Measurements from ENCODE around the gene C11orf91.
"Not testable (repeated sequence)": the region's sequence is repeated elsewhere in the genome, so short reads cannot be mapped to it uniquely, and the experiment has no call there.

Gene C11orf91

GRCh38 chr11:33700502-33701271 is at the start of gene C11orf91:
Gene C11orf91, minus strand, starts transcription at chr11:33700826. Its CDS starts 86 bp downstream, at chr11:33700740.
- DNase-seq (ENCODE audit: low read depth in 2 of 2): peak; percentile 84 to 94

- DNase-seq (ENCODE audit: low read depth in 2 of 2): no peak
These were observed 47.4 kb upstream of the C11orf91 start for GRCh38 chr11:33747979-33748378.

DNA sequence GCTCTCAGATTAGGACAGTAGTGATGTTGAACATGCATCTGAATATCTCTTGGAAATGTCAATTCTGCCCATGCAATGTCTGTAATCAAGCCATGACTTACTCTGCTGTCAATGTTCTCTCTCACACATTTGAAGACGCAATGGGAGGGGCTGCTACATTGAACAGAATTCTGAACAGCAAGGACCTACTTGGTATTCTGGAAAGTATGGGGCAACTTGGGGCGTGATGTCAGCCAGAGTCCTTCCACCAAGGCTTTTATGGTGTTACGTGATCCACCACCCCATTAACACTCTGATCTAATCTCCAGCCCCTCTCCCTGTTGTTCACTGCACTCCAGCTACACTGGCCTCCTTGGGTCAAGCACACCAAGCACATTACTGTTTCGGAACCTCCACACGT is 42.7 kb upstream of the C11orf91 start:
- no peak for DNase-seq (ENCODE audit: low read depth in 2 of 2)

DNA sequence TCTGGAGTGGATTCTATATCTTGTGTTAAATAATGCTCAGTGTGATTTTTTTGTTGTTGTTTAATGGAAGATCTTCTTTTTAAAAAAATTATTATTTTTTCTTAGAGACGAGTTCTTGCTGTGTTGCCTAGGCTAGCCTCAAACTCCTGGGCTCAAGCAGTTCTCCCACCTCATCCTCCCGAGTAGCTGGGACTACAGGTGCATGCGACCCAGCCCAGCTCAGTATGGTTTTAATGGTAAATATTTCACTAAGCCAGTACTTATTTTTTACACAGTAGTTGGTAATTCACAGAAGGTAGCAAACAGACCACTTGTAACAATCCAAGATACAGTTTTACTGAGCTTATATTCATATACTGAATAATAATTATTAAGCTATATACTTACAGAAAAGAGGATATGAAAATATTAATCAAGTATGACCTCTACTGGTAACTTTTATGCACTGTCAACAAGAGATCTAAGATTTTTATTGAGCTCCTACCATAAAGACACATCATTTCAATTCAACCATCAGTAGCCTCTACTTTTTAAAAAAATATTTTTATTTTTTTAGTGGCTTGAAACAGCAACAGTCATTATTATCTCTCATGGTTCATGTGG is 41.7 kb upstream of the C11orf91 start:
- no peak for DNase-seq (ENCODE audit: low read depth in 2 of 2)

DNA sequence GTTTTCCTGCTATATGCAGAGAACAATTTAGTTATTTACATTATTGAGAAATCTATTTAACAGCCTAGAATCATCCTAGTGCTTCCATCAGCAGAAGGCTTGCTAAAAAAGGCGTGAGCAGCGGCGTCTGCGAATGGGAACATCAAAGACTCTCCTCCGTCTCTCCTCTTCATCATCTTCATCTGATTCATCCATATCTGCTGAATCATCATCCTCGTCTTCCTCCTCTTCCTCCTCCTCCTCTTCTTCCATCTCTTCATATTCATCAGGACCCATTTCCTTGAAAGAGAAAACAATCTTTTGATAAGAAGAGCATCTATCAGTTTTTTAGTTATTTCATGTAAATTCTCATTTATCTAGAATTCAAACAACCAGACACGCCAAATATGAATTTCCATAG is 41.2 kb upstream of the C11orf91 start:
- DNase-seq (ENCODE audit: low read depth in 2 of 2): no peak

DNA sequence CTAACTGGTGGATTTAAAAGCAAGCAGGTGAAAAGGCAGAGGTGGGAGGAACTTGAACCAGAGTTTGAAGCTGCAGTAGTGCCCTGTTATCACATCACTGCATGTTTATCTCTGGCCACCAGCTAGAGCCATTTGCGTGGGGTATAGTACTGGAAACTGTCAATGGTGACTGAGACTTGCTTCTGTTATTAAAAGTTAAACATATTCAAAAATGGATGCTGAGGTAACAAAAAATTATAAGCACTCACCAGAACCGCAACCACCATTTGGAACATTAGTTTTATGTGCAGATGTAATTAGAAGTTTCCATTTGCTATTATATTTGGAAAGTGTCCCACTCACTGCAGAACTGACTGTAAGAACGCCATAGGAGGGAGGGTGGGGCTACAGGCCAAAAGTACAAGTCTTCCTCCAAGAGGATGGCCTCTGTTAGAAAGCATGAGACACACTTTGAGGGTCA is 36.8 kb upstream of the C11orf91 start:
- no peak for DNase-seq (ENCODE audit: low read depth in 2 of 2)

GRCh38 chr11:33736148-33736812 is 35.7 kb upstream of the C11orf91 start, which contains the start of gene CD59:
Gene CD59, minus strand, starts transcription at chr11:33736423. Its CDS starts 13,978 bp downstream, at chr11:33722445.
- peak; percentile 67 to 85 for DNase-seq (ENCODE audit: low read depth in 2 of 2)

GRCh38 chr11:33735271-33736147 is 34.9 kb upstream of the C11orf91 start:
- no peak for DNase-seq (ENCODE audit: low read depth in 2 of 2)

DNA sequence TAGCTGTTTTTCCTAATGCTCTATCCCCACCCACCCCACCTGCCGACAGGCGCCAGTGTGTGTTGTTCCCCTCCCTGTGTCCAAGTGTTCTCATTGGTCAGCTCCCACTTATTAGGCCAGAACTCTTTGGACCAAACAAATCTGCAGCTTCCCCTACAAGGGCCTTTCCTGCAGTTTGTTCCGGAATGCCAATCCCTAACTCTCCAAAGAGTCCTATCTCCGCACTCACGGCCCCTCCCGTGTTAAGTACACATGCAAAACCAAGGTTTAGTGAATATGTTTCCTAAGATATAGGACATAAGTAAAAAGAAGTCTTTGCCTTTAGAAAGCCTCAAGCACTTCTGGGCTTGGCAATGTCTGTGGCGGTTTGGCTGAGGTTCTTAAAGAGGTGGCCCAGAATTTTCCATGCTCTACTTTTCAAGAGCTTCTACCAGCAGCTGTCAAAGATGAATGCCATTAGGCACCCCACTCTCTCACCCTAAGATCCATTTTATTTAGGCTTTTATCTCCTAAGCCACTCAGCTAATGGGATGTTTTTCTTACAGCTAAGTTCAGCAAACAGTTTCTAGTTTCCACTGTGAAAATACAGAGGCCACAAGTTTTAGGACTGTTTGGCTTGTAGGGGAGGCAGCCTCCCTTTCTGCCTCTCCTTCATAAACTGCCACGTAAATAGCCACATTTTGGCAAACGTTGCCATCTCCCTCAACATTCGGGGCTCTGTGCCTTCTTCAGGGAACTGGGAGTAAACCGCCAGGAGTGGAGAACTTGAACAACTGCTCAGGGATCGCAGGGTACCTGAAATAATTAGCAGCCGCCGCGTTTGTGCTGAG is 34.0 kb upstream of the C11orf91 start:
- no peak for DNase-seq (ENCODE audit: low read depth in 2 of 2)

DNA sequence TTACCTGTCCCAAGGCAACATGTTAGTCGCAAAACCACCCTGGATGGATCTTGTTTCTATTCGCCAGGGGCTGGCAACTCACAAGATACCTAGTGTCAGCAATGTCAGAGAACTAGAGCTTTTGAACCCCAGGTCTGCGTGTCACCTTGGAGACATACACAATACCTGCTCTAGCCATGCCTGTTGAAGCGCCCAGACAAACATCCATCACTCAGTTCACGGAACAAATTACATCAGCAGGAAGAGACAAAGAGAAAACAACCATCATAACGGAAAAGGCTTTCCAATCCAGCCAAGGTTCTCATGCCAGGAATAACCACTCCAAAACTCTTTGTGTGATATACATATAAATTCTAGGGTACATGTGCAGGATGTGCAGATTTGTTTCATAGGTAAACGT is 33.4 kb upstream of the C11orf91 start:
- DNase-seq (ENCODE audit: low read depth in 2 of 2): no peak

- DNase-seq (ENCODE audit: low read depth in 2 of 2): no peak
These were observed 31.3 kb upstream of the C11orf91 start for GRCh38 chr11:33731723-33732531.

DNA sequence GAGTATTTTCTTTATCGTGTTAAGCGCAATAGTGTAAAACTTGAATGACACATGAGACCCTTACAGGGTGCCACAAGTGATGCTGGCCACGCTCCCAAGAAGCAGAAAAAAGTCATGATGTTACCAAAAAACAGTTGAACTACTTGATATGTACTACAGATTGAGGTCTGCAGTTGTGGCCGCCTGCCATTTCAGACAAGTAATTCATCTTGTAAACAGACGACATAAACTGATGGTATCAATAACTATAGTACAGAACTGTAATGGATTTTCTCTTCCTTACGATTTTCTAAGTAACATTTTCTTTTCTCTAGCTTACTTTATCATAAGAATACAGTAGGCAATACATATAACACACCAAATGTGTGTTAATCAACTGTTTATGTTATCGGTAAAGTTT is 30.1 kb upstream of the C11orf91 start:
- no peak for DNase-seq (ENCODE audit: low read depth in 2 of 2)

DNA sequence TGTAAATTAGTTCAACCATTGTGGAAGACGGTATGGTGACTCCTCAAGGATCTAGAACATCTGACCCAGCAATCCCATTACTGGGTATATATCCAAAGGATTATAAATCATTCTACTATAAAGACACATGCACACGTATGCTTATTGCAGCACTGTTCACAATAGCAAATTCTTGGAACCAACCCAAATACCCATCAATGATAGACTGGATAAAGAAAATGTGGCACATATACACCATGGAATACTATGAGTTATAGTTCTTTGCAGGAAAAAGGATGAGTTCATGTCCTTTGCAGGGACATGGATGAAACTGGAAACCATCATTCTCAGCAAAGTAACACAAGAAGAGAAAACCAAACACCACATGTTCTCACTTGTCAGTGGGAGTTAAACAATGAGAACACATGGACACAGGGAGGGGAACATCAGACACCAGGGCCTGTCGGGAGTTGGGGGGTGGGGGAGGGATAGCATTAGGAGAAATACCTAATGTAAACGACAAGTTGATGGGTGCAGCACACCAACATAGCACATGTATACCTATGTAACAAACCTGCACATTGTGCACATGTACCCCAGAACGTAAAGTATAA is 28.5 kb upstream of the C11orf91 start:
- DNase-seq (ENCODE audit: low read depth in 2 of 2): not testable (repeated sequence)

- not testable (repeated sequence) for DNase-seq (ENCODE audit: low read depth in 2 of 2)
These were observed 26.9 kb upstream of the C11orf91 start for GRCh38 chr11:33727539-33727938.

- DNase-seq (ENCODE audit: low read depth in 2 of 2): no peak
These were observed 24.9 kb upstream of the C11orf91 start for GRCh38 chr11:33725496-33725895.

DNA sequence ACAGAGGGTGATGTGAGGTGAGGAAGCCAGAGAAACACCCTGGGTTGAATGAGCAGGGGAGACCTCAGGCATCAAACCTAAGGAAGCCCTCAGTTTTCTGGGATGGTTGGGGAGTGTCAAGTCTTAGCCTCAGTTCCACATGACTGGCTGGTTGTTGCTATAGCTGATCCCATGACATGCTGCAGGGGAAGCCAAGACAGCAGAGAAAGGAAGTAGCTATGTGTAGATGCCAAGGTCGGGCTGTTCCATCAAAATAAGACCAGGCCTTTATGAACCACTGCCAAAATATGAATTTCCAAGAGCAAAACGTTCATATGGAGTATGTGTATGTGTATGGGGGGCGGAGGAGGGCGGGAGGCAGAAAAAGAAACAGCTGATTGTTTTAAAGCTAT is 24.0 kb upstream of the C11orf91 start:
- DNase-seq (ENCODE audit: low read depth in 2 of 2): no peak

- no peak for DNase-seq (ENCODE audit: low read depth in 2 of 2)
These were observed 22.7 kb upstream of the C11orf91 start for GRCh38 chr11:33723238-33723881.

GRCh38 chr11:33722590-33723234 is 22.1 kb upstream of the C11orf91 start:
- DNase-seq (ENCODE audit: low read depth in 2 of 2): no peak

- no peak for DNase-seq (ENCODE audit: low read depth in 2 of 2)
These were observed 21.4 kb upstream of the C11orf91 start for GRCh38 chr11:33721984-33722383.

Measured in stimulated activated CD8-positive, alpha-beta memory T cell treated with anti-CD3 and anti-CD28 coated beads, Interleukin-2, amount 100 ng/mL, for 1 hour (primary cell).